Suprapubic skin (tissue), 3 donors: ENCODE data around the gene PRLR.

Source experiments
- CTCF ChIP-seq, 2 donors: fragments of 200-600 bp in 1 of 2; fragments of 450-650 bp in 1 of 2; sonication (generic) in 1 of 2; IDR thresholded peaks; one replicate each; pipeline ENCODE4 v1.5.1; 2016 to 2019; ENCODE audit warnings: antibody characterized with exemption in 2 of 2, mild to moderate bottlenecking in 1 of 2, moderate library complexity in 1 of 2
- POLR2A ChIP-seq, 2 donors: fragments of 450-650 bp; IDR thresholded peaks; one replicate each; pipeline ENCODE4 v1.6.1; 2017; ENCODE audit warnings: antibody characterized with exemption in 2 of 2, mild to moderate bottlenecking in 2 of 2, moderate library complexity in 2 of 2

- no peak for TF ChIP-seq CTCF (IDR thresholded peaks at IDR 0.05)
- no peak for TF ChIP-seq POLR2A (IDR thresholded peaks at IDR 0.05)
Observed at GRCh38 chr5:35060236-35060635, 170.1 kb downstream of the PRLR start.
